Neuronal stem cell (in vitro differentiated cells): ENCODE data around the gene LRP2BP.
"Not testable (repeated sequence)": the region's sequence is repeated elsewhere in the genome, so short reads cannot be mapped to it uniquely, and the experiment has no call there.

Experiments
- DNase-seq: peaks from one replicate; pipeline ENCODE4 v3.0.0-alpha.2; 2013; ENCODE audit warnings: low spot score
- H2AFZ ChIP-seq: one replicate; pipeline ENCODE4 v1.6.1; 2013; ENCODE audit warnings: mild to moderate bottlenecking, low read length, inconsistent platforms
- H2AK5ac ChIP-seq: 2 replicates; pipeline ENCODE4 v1.6.1; 2013; ENCODE audit warnings: low read depth, mild to moderate bottlenecking, inconsistent platforms, low read length, moderate library complexity, mixed read lengths
- H2BK120ac ChIP-seq: 2 replicates; pipeline ENCODE4 v1.6.1; 2013; ENCODE audit warnings: low read depth, mild to moderate bottlenecking, inconsistent platforms, low read length, moderate library complexity, mixed read lengths
- H2BK12ac ChIP-seq: one replicate; pipeline ENCODE4 v1.6.1; 2013; ENCODE audit warnings: low read length, inconsistent platforms
- H2BK15ac ChIP-seq: 2 replicates; pipeline ENCODE4 v1.6.1; 2013; ENCODE audit warnings: mild to moderate bottlenecking, low read length, inconsistent platforms, mixed read lengths
- H2BK5ac ChIP-seq: one replicate; pipeline ENCODE4 v1.6.1; 2013; ENCODE audit warnings: inconsistent platforms, mild to moderate bottlenecking, low read length, moderate library complexity
- H3K14ac ChIP-seq: one replicate; pipeline ENCODE4 v1.6.1; 2013; ENCODE audit warnings: low read length, inconsistent platforms
- H3K18ac ChIP-seq: 2 replicates; pipeline ENCODE4 v1.6.1; 2013; ENCODE audit warnings: low read length, inconsistent platforms
- H3K23ac ChIP-seq: 2 replicates; pipeline ENCODE4 v1.6.1; 2013; ENCODE audit warnings: low read depth, mild to moderate bottlenecking, mixed read lengths, low read length, inconsistent platforms; ENCODE audit not compliant: poor library complexity
- H3K27ac ChIP-seq: replicated peaks from 3 replicates; pipeline ENCODE4 v1.5.1; 2013; ENCODE audit warnings: low read length, inconsistent platforms
- H3K27me3 ChIP-seq, 3 experiments: 2 replicates each; pipeline ENCODE4 v1.6.1; 2013; ENCODE audit warnings: low read length in 3 of 3, mild to moderate bottlenecking in 2 of 3, inconsistent platforms in 1 of 3, low read depth in 1 of 3, mixed read lengths in 1 of 3, moderate library complexity in 1 of 3; ENCODE audit not compliant: control insufficient read depth in 3 of 3, insufficient read depth in 3 of 3
- H3K36me3 ChIP-seq, 2 donors: replicated peaks in 1 of 2; 2 replicates each; pipeline ENCODE4 v1.6.1; 2013; ENCODE audit warnings: low read length in 2 of 2; ENCODE audit not compliant: control insufficient read depth in 2 of 2, insufficient read depth in 2 of 2
- H3K4ac ChIP-seq: 2 replicates; pipeline ENCODE4 v1.6.1; 2013; ENCODE audit warnings: inconsistent platforms, mild to moderate bottlenecking, low read length, moderate library complexity
- H3K4me1 ChIP-seq, 2 donors: 1 replicate in 1 of 2; 2 replicates in 1 of 2; pipeline ENCODE4 v1.6.1; 2013; ENCODE audit warnings: low read length in 2 of 2, low read depth in 1 of 2; ENCODE audit not compliant: control insufficient read depth in 2 of 2, insufficient read depth in 1 of 2
- H3K4me2 ChIP-seq: one replicate; pipeline ENCODE4 v1.6.1; 2013; ENCODE audit warnings: mild to moderate bottlenecking, low read length, inconsistent platforms; ENCODE audit not compliant: insufficient read depth, poor library complexity, severe bottlenecking
- H3K4me3 ChIP-seq, 2 donors: 2 replicates each; pipeline ENCODE4 v1.5.1; 2013; ENCODE audit warnings: low read length in 2 of 2, mild to moderate bottlenecking in 2 of 2, inconsistent platforms in 1 of 2, moderate library complexity in 1 of 2
- H3K79me1 ChIP-seq: one replicate; pipeline ENCODE4 v1.6.1; 2013; ENCODE audit warnings: low read depth, mild to moderate bottlenecking, inconsistent platforms, low read length, moderate library complexity
- H3K9ac ChIP-seq: one replicate; pipeline ENCODE4 v1.6.1; 2013; ENCODE audit warnings: mild to moderate bottlenecking, low read depth, low read length, inconsistent platforms; ENCODE audit not compliant: poor library complexity
- H3K9me3 ChIP-seq, 2 donors: replicated peaks in 1 of 2; 2 replicates each; pipeline versions ENCODE3 to v1.6.1; 2013; ENCODE audit warnings: low read length in 2 of 2, mild to moderate bottlenecking in 2 of 2, inconsistent platforms in 1 of 2, low read depth in 1 of 2, mixed read lengths in 1 of 2, moderate library complexity in 1 of 2; ENCODE audit not compliant: control insufficient read depth in 2 of 2, insufficient read depth in 1 of 2
- H4K8ac ChIP-seq: one replicate; pipeline ENCODE4 v1.6.1; 2013; ENCODE audit warnings: low read depth, mild to moderate bottlenecking, inconsistent platforms, low read length, moderate library complexity
- H4K91ac ChIP-seq: one replicate; pipeline ENCODE4 v1.6.1; 2013; ENCODE audit warnings: low read length, low read depth, mild to moderate bottlenecking, inconsistent platforms; ENCODE audit not compliant: poor library complexity
- WGBS, 2 donors: extraction: QIAGEN DNeasy Blood & Tissue Kit; methylation state at CpG; one replicate each; pipeline ENCODE4 v1.1.7; 2013; ENCODE audit warnings: missing lambda C conversion rate in 2 of 2, mixed read lengths in 1 of 2; ENCODE audit not compliant: insufficient read length in 2 of 2, insufficient replicate concordance in 1 of 2; ENCODE audit errors: extremely low coverage in 2 of 2; 5-methylcytosine and 5-hydroxymethylcytosine counted together

LRP2BP gene

DNA sequence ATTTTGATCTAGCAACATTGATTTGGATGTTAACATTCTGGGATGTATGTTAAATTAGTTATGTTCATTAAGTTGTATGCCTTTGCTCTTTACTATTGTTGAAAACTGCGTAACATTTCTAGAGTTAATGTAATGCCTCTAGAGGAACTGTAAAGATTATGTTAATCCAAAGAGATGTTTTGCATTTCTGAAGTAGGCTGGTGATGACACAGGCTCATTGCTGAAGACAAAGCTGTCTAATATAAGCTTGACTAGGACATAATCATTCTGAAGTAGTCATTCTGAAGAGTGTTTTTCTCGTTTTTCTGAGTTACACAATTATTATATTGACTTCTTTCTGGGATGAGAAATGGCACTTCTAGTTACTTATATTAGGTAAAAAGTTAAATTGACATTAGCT is 72.9 kb downstream of the LRP2BP start:
- Histone ChIP-seq H3K9ac (no peak overlapping the region), H2AK5ac (no peak overlapping the region), H3K36me3 (peaks cover 13 to 23% of the 10 kb centered on the region in 2 donors), H4K91ac (no peak overlapping the region), H3K4me2 (no peak overlapping the region), H3K79me1 (no peaks in the 10 kb centered on the region), H2BK15ac (no peak overlapping the region), H3K9me3 (peaks cover 5 to 26% of the 10 kb centered on the region in 2 donors), H3K4me1 (peaks cover 0 to 5% of the 10 kb centered on the region in 2 donors), H2BK5ac (no peak overlapping the region), H2AFZ (no peak overlapping the region), H3K4ac (no peak overlapping the region), H3K27me3 (no peaks in the 10 kb centered on the region), H3K23ac (no peak overlapping the region), H3K14ac (no peak overlapping the region), H2BK12ac (no peak overlapping the region), H3K4me3 (no peak overlapping the region), H2BK120ac (no peak overlapping the region), H4K8ac (no peak overlapping the region), H3K27ac (no peak overlapping the region), H3K18ac (no peak overlapping the region)
- no CpG with 5 or more reads among the region's 2 CpGs for WGBS, 2 donors
- no peak for DNase-seq

DNA sequence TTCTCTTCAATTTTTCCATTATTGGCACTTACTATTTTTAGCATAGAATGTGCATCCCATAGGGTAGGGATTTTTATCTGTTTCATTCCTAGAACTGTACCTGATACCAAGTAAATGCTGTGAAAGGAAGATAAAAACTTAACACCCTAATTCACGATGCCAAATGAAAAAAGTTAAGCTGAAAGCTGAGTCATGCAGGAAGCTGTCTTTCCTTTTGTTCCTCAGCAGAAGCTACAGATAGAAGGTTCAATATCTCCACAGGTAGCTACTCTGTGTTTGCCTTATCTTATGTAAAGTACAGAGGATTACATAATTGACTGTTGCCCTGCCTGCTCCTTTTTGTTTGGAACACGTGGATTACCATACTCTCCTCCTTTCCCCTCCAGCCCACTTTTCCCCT is 77.0 kb downstream of the LRP2BP start:
- Histone ChIP-seq H3K4ac (no peak overlapping the region), H2BK5ac (no peak overlapping the region), H3K9me3 (peaks cover 3 to 19% of the 10 kb centered on the region in 2 donors), H3K4me1 (peaks cover 0 to 5% of the 10 kb centered on the region in 2 donors), H3K27ac (no peak overlapping the region), H4K91ac (no peak overlapping the region), H2BK12ac (no peak overlapping the region), H3K79me1 (no peaks in the 10 kb centered on the region), H3K14ac (no peak overlapping the region), H3K4me3 (no peak overlapping the region), H3K9ac (no peak overlapping the region), H3K4me2 (no peak overlapping the region), H3K27me3 (no peaks in the 10 kb centered on the region), H2BK15ac (no peak overlapping the region), H2AK5ac (no peak overlapping the region), H3K18ac (no peak overlapping the region), H3K23ac (no peak overlapping the region), H4K8ac (no peak overlapping the region), H2BK120ac (no peak overlapping the region), H2AFZ (no peak overlapping the region), H3K36me3 (peaks cover 10 to 24% of the 10 kb centered on the region in 2 donors)
- WGBS, 2 donors: no CpG with 5 or more reads among the region's 2 CpGs
- no peak for DNase-seq

DNA sequence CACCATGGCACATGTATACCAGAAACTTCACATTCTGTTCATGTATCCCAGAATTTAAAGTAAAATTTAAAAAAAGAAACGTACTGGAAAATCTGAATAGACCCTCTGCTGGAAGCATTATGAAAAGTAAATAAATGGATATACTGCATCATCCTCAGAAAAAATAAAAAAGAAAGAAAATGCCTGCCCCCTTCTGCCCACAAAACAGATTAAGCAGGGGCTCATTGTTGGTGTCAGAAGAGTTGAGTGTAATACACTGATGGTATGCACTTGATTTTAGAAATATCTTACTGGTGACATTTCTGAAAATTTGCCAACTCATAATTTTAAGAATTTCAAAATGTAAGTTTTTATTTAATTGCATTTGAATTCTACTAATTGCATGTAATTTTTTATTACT is 77.8 kb downstream of the LRP2BP start:
- peaks cover 3 to 13% of the 10 kb centered on the region in 2 donors for H3K9me3 ChIP-seq
- H3K23ac ChIP-seq: no peak overlapping the region
- DNase-seq: no peak
- no peaks in the 10 kb centered on the region for H3K79me1 ChIP-seq
- H3K4ac ChIP-seq: no peak overlapping the region
- H2BK5ac ChIP-seq: no peak overlapping the region
- H3K4me2 ChIP-seq: no peak overlapping the region
- H3K4me1 ChIP-seq: peaks cover 0 to 5% of the 10 kb centered on the region in 2 donors
- no peak overlapping the region for H3K27ac ChIP-seq
- H4K91ac ChIP-seq: no peak overlapping the region
- no peak overlapping the region for H2BK15ac ChIP-seq
- no peak overlapping the region for H3K14ac ChIP-seq
- H2AFZ ChIP-seq: no peak overlapping the region
- no peak overlapping the region for H3K9ac ChIP-seq
- H3K18ac ChIP-seq: no peak overlapping the region
- H2AK5ac ChIP-seq: no peak overlapping the region
- no CpG with 5 or more reads among the region's 1 CpG for WGBS, 2 donors
- no peak overlapping the region for H4K8ac ChIP-seq
- H3K36me3 ChIP-seq: peaks cover 10 to 24% of the 10 kb centered on the region in 2 donors
- no peaks in the 10 kb centered on the region for H3K27me3 ChIP-seq
- no peak overlapping the region for H2BK12ac ChIP-seq
- no peak overlapping the region for H3K4me3 ChIP-seq
- H2BK120ac ChIP-seq: no peak overlapping the region

DNA sequence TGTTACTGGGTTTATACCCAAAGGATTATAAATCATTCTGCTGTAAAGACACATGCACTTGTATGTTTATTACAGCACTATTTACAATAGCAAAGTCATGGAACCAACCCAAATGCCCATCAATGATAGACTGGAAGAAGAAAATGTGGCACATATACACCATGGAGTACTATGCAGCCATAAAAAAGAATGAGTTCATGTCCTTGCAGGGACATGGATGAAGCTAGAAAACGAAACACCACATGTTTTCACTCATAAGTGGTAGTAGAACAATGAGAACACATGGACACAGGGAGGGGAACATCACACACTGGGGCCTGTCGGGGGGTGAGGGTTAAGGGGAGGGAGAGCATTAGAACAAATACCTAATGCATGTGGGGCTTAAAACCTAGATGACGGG is 78.3 kb downstream of the LRP2BP start:
- not testable (repeated sequence) for H3K18ac ChIP-seq, H3K4ac ChIP-seq, H2BK5ac ChIP-seq, H2BK120ac ChIP-seq, H3K14ac ChIP-seq, H4K8ac ChIP-seq, H3K4me1 ChIP-seq, H3K4me2 ChIP-seq, H3K27me3 ChIP-seq, H2BK12ac ChIP-seq, H2AK5ac ChIP-seq, H3K23ac ChIP-seq, H4K91ac ChIP-seq, H2BK15ac ChIP-seq, H3K27ac ChIP-seq, H3K9ac ChIP-seq, H2AFZ ChIP-seq, H3K4me3 ChIP-seq, H3K79me1 ChIP-seq, DNase-seq
- H3K36me3 ChIP-seq: peaks cover 12 to 28% of the 10 kb centered on the region in 2 donors
- WGBS, 2 donors: no CpG with 5 or more reads among the region's 3 CpGs
- H3K9me3 ChIP-seq: peaks cover 3 to 13% of the 10 kb centered on the region in 2 donors
